T-cell (primary cell): ENCODE measurements around the gene TBC1D22A. TPM values are rescaled to one million over a fixed set of nuclear protein-coding genes. Genes with fewer than 3 reads are reported as not detected.

Experiments used
- ATAC-seq, 4 experiments: fragments of 200-7000 bp in 3 of 4; fragments of 150-1000 bp in 1 of 4; cut with Tn5 transposase; replicated peaks in 1 of 4; 1 replicate in 3 of 4; 2 replicates in 1 of 4; pipeline ENCODE4 v1.10.0; 2021; ENCODE audit warnings: moderate library complexity in 3 of 4, mild to moderate bottlenecking in 2 of 4, moderate number of reproducible peaks in 1 of 4
- CTCF ChIA-PET, 2 donors: fragments of 300-600 bp; sonication (Branson Sonifier 250); formaldehyde crosslinking; loops; one replicate each; lab custom pipeline; 2022; ENCODE audit warnings: antibody characterized with exemption in 2 of 2; lab: Charles Lee
- POLR2A ChIA-PET, 2 donors: fragments of 300-600 bp; sonication (Branson Sonifier 250); formaldehyde crosslinking; loops; one replicate each; lab custom pipeline; 2022; ENCODE audit warnings: antibody characterized with exemption in 2 of 2; lab: Charles Lee
- DNase-seq, 35 experiments: peaks; one replicate each; pipeline versions ENCODE4 v3.0.0 to v3.0.0-alpha.2; 2013 to 2023
- H3K27ac ChIP-seq: one replicate; pipeline ENCODE4 v1.5.1; 2013; ENCODE audit warnings: low read length
- H3K27me3 ChIP-seq, 2 experiments: replicated peaks in 1 of 2; 1 replicate in 1 of 2; 2 replicates in 1 of 2; pipeline versions ENCODE4 v1.6.1 to v1.7.0; 2013; ENCODE audit warnings: low read length in 1 of 2, mixed read lengths in 1 of 2; ENCODE audit not compliant: control insufficient read depth in 2 of 2, insufficient read depth in 2 of 2; ENCODE audit errors: extremely low read depth in 1 of 2
- H3K36me3 ChIP-seq, 2 donors: 1 replicate in 1 of 2; 2 replicates in 1 of 2; pipeline versions ENCODE4 v1.6.1 to v1.7.0; 2013; ENCODE audit warnings: low read length in 1 of 2; ENCODE audit not compliant: control insufficient read depth in 2 of 2, insufficient read depth in 1 of 2; ENCODE audit errors: extremely low read depth in 1 of 2
- H3K4me1 ChIP-seq, 2 experiments: 1 replicate in 1 of 2; 2 replicates in 1 of 2; pipeline versions ENCODE4 v1.6.1 to v1.7.0; 2013; ENCODE audit warnings: low read length in 2 of 2, mixed read lengths in 1 of 2; ENCODE audit not compliant: insufficient read depth in 2 of 2, control insufficient read depth in 1 of 2; ENCODE audit errors: extremely low read depth in 1 of 2
- H3K4me3 ChIP-seq, 2 donors: 1 replicate in 1 of 2; 2 replicates in 1 of 2; pipeline versions ENCODE4 v1.5.1 to v1.7.0; 2013; ENCODE audit warnings: mild to moderate bottlenecking in 2 of 2, low read length in 1 of 2, moderate library complexity in 1 of 2; ENCODE audit not compliant: control insufficient read depth in 1 of 2; ENCODE audit errors: extremely low read depth in 1 of 2
- H3K9me3 ChIP-seq: 2 replicates; pipeline ENCODE4 v1.7.0; 2013
- H3K27ac Mint-ChIP-seq, 2 donors: one replicate each; pipeline ENCODE4 v1.8.0; 2020 to 2021; ENCODE audit warnings: mild to moderate bottlenecking in 2 of 2, mixed read lengths in 2 of 2
- H3K27me3 Mint-ChIP-seq, 2 donors: one replicate each; pipeline ENCODE4 v1.8.0; 2021 to 2022; ENCODE audit warnings: mixed read lengths in 2 of 2
- H3K36me3 Mint-ChIP-seq: one replicate; pipeline ENCODE4 v1.8.0; 2021; ENCODE audit warnings: mixed read lengths
- H3K4me1 Mint-ChIP-seq, 3 donors: one replicate each; pipeline ENCODE4 v1.8.0; 2020 to 2022; ENCODE audit warnings: mixed read lengths in 3 of 3, mild to moderate bottlenecking in 1 of 3
- H3K4me3 Mint-ChIP-seq, 3 donors: one replicate each; pipeline ENCODE4 v1.8.0; 2020 to 2022; ENCODE audit warnings: mild to moderate bottlenecking in 3 of 3, mixed read lengths in 3 of 3, moderate library complexity in 3 of 3
- H3K9me3 Mint-ChIP-seq, 3 donors: one replicate each; pipeline ENCODE4 v1.8.0; 2020 to 2022; ENCODE audit warnings: mixed read lengths in 3 of 3
- WGBS: methylation state at CpG from one replicate; pipeline ENCODE4 v1.1.5; 2013; ENCODE audit warnings: missing lambda C conversion rate; ENCODE audit not compliant: insufficient coverage; 5-methylcytosine and 5-hydroxymethylcytosine counted together
- total RNA-seq, 35 experiments: library from RNA in 6 of 35; stranded (reverse) in 6 of 35; fragments of 120-200 nt in 1 of 35; gene quantifications; one replicate each; pipeline versions ENCODE4 v1.2.1 to v1.2.4 and lab custom pipeline; 2013 to 2026

TBC1D22A gene
- total RNA-seq, 5 donors from 2014 or later (not counting 1 experiment from before 2014, with no cell fraction given), result 38.3 to 67.8 (median 57.7) TPM

DNA sequence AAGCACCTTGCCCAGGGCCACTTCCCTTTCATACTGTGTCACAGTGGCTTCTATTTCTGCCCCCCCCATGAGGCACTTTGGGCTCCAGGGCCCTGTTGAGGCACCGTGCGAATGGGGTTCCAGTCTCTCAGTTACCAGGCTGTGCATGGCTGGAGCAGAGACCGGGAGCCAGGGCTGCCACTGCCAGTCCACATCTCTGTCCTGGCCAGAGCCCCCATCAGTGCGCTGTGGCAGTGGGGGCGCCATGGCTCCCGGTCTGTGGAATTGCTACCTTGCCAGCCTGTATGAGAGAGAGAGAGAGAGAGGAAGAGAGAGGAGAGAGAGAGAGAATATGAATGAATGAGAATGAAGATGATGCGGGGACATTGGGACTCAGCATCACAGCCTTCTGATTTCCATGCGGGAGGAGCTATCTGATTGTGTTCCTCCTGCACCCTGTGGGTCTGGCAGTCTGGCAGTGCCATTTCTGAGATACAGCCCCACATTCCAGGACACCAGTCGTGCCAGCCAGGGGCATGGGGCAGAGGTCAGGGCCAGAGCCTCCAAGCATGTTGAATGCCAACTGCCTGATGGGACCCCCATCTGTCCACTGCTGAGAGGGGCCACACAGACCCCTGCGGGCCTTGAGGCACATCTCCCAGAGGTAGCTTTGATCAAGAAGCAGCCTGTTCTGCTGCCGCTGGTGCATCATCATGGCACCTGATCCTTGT lies 279.8 kb downstream of the TBC1D22A start:
- DNase-seq (no peak), ATAC-seq (no peak)
- Histone ChIP-seq H3K4me1 (peaks cover 0 to 37% of the 10 kb centered on the region in 2 experiments), H3K27ac (no peak overlapping the region), H3K36me3 (peaks cover 0 to 13% of the 10 kb centered on the region in 2 donors), H3K27me3 (no peaks in the 10 kb centered on the region), H3K4me3 (no peak overlapping the region), H3K9me3 (no peaks in the 10 kb centered on the region)
- peaks cover 45 to 49% (median 49%) of the 10 kb centered on the region in 3 donors for H3K4me1 Mint-ChIP-seq
- 97% methylated on average over 11 of the region's 11 CpGs for WGBS
- no peaks in the 10 kb centered on the region for H3K9me3 Mint-ChIP-seq
- peak overlapping the region in 1 of 3 donors; percentile 19 for H3K4me3 Mint-ChIP-seq
- H3K27me3 Mint-ChIP-seq, result no peaks in the 10 kb centered on the region
- no peak overlapping the region for H3K27ac Mint-ChIP-seq
- H3K36me3 Mint-ChIP-seq, result peaks cover 10% of the 10 kb centered on the region
- ChIA-PET POLR2A (no interaction called here), CTCF (no interaction called here)

DNA sequence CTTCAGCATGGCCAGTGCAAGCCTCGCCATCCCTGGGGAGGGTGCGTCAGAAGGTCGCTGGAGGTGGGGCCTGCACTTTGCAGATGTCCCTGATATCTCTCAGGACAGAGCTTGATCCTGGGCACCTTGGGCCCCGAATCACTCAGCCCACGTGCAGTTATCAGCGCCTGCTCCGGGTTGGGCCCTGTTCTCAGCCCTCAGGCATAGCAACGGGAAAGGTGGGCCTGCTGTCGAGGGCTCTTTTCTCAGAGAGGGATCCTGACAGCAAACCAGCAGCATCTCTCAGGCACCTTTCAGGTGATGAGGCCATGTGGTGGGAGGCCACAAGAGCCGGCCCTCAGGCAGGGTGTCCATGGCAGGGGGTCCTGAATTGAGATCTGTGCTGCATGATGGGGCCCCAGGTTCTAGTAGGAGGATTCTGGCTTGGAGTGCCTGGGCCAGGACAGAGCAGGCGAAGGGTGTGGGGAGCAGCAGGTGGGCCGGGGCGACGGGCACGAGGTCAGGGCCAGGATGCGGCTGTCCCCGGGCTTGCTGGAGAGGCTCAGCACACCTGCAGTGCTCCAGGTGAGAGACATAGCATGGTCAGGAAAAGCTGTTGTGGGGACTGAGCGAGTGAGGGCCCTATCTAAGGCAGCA lies 280.5 kb downstream of the TBC1D22A start:
- WGBS, result 98% methylated on average over 17 of the region's 18 CpGs

DNA sequence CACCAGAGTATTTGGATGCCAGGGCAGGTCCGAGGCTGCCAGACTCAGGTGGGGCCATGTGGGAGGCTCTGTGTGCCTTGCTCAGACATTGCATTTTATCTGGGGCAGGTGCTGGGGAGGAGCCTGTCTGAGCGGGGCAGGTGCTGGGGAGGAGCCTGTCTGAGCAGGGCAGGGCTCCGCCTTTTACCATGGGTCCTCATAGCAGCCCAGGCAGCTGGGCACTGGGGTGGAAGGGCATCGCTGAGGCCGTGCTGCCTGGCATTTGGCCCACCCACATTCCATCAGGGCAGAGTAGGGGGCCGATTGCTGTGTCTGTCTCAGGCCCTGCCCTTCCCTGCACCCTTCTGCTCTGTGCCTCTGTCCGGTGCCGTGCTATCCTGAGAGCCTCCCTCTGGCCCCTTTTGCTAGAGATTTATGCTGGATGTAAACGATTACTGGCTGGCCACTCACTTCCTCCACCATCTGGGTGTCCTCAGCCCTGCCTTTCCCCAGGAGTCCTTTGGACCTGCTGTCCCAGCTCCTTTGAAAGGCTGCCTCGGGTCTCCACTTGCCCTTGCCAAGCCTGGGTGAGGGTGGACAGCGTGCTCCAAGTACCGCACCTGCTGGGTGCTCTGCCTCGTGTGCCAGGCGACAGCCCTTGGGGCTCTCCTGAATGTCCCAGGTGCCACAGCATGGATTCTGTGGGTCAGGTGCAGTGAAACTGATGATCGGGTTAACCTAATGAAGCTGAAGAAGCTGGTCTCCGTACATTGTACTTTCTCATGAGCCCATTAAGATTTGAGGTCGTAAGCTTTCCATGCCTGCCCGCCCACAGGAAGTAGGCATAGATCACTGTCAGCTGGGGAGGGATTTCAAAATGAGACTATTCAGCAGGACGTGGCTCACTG lies 281.6 kb downstream of the TBC1D22A start:
- Mint-ChIP-seq H3K9me3 (no peaks in the 10 kb centered on the region), H3K36me3 (peaks cover 4% of the 10 kb centered on the region), H3K4me1 (peaks cover 49 to 53% (median 53%) of the 10 kb centered on the region in 3 donors), H3K27me3 (no peaks in the 10 kb centered on the region), H3K4me3 (peak overlapping the region in 1 of 3 donors; percentile 45), H3K27ac (no peak overlapping the region)
- Histone ChIP-seq H3K4me3 (no peak overlapping the region), H3K9me3 (no peaks in the 10 kb centered on the region), H3K36me3 (peaks cover 0 to 5% of the 10 kb centered on the region in 2 donors), H3K27me3 (no peaks in the 10 kb centered on the region), H3K27ac (no peak overlapping the region), H3K4me1 (peaks cover 0 to 54% of the 10 kb centered on the region in 2 experiments)
- ATAC-seq (peak in 2 of 4 experiments; percentile 35 to 44), DNase-seq (no peak)
- 73% methylated on average over 18 of the region's 19 CpGs for WGBS
- ChIA-PET POLR2A (no interaction called here), CTCF (no interaction called here)

More for the DNA sequence above, 280.5 kb downstream of the TBC1D22A start:
- DNase-seq, result no peak
- Mint-ChIP-seq H3K4me1 (peaks cover 47 to 53% (median 51%) of the 10 kb centered on the region in 3 donors), H3K9me3 (no peaks in the 10 kb centered on the region), H3K4me3 (no peak overlapping the region), H3K36me3 (peaks cover 7% of the 10 kb centered on the region), H3K27me3 (no peaks in the 10 kb centered on the region), H3K27ac (no peak overlapping the region)
- Histone ChIP-seq H3K4me1 (peaks cover 0 to 44% of the 10 kb centered on the region in 2 experiments), H3K27me3 (no peaks in the 10 kb centered on the region), H3K4me3 (no peak overlapping the region), H3K27ac (no peak overlapping the region), H3K9me3 (no peaks in the 10 kb centered on the region), H3K36me3 (peaks cover 0 to 11% of the 10 kb centered on the region in 2 donors)
- ChIA-PET CTCF (no interaction called here), POLR2A (no interaction called here)
- ATAC-seq, result no peak

DNA sequence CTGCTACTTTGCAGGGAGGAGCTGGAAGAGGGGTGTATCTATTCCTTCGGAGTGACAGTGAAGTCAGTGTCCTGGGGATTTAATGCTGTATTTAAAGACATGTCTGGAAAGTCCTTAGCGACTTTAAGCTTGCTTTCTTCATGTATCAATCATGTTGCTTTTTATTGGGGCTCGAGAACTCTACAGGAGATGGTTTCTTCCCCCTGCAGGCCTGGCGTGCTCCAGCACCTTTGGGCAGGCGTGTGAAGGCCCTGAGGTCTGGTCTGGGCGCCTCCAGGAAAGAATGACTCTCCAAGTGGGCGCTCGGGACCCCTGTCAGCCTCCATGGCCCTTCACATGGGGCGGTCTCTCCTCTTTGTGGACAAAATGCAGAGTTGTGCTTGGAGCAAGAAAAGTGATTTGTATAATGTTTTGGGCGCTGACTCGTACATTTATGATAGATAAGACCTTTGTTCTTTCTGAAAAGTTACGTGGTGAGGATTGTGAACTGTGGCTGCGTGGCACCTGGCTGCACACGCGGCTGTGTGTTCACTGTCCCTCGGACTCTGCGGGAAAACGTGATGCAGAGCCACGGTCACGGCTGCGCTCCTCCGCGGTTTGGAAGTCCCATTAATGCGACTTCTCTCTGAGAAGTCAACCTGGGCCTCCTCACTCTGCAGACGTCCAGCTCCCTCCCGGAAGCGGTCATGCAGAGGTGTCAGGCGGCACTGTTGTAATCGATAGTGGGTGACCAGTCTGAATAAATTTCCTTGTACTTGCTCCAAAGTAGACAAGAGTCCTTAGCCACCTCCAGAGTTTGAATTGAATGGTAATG lies 282.5 kb downstream of the TBC1D22A start:
- peaks cover 49 to 59% (median 56%) of the 10 kb centered on the region in 3 donors for H3K4me1 Mint-ChIP-seq
- no peaks in the 10 kb centered on the region for H3K27me3 Mint-ChIP-seq
- ChIA-PET POLR2A (no interaction called here), CTCF (no interaction called here)
- DNase-seq (no peak), ATAC-seq (no peak)
- 84% methylated on average over 26 of the region's 29 CpGs for WGBS
- Histone ChIP-seq H3K36me3 (peaks cover 0 to 5% of the 10 kb centered on the region in 2 donors), H3K27me3 (no peaks in the 10 kb centered on the region), H3K27ac (no peak overlapping the region), H3K9me3 (no peaks in the 10 kb centered on the region), H3K4me1 (peaks cover 0 to 56% of the 10 kb centered on the region in 2 experiments), H3K4me3 (no peak overlapping the region)
- peaks cover 4% of the 10 kb centered on the region for H3K36me3 Mint-ChIP-seq
- H3K27ac Mint-ChIP-seq, result no peak overlapping the region
- no peak overlapping the region for H3K4me3 Mint-ChIP-seq
- H3K9me3 Mint-ChIP-seq, result no peaks in the 10 kb centered on the region

DNA sequence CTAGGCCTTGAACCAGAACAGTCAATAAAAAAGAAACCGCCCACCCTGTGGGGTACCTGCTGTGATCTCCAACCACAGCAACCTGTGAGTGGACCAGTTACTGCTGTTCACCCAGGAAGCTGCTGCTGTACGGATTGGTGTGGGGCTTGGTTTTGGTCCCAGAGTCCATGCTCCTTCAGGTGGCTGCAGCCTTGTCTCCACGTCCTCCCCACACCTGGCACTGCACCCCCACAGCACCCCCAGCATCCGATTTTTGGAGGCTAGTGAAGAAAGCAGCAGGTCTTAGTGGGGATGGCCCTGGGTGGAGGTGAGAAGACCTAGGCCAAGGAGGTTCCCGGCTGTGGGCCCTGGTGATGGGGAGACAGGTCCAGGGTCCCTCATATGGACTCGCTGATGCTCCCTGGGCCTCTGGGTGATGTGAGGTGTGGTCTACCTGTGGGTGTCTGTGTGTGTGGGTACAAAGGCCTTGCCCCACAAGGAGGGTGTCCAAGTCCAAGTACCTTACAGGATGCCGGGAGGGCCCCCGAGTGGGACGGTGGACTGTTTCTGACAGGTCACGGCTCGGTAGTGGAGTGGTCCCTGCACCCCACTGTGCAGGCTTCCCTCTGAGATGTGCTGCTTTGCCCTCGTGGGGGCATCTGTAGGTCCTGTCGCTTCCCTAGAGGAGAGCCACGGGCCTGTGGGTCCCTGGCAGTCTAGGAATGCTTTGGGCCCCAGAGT lies 283.4 kb downstream of the TBC1D22A start:
- ChIA-PET POLR2A (no interaction called here), CTCF (no interaction called here)
- ATAC-seq (no peak), DNase-seq (no peak)
- WGBS, result 97% methylated on average over 9 of the region's 14 CpGs
- H3K27ac ChIP-seq, result no peak overlapping the region
- no peaks in the 10 kb centered on the region for H3K36me3 ChIP-seq
- H3K9me3 Mint-ChIP-seq, result no peaks in the 10 kb centered on the region
- H3K27me3 ChIP-seq, result no peaks in the 10 kb centered on the region
- H3K4me3 ChIP-seq, result no peak overlapping the region
- peaks cover 0 to 56% of the 10 kb centered on the region in 2 experiments for H3K4me1 ChIP-seq
- no peaks in the 10 kb centered on the region for H3K9me3 ChIP-seq
- no peak overlapping the region for H3K27ac Mint-ChIP-seq
- no peaks in the 10 kb centered on the region for H3K36me3 Mint-ChIP-seq
- H3K4me1 Mint-ChIP-seq, result peaks cover 45 to 56% (median 56%) of the 10 kb centered on the region in 3 donors
- no peaks in the 10 kb centered on the region for H3K27me3 Mint-ChIP-seq
- H3K4me3 Mint-ChIP-seq, result no peak overlapping the region
